ENCODE results near the gene PRR36. TPM values are rescaled to one million over a fixed set of nuclear protein-coding genes. Genes with fewer than 3 reads are reported as not detected.

The PRR36 gene
- total RNA-seq (2021; fragmentation: NEBNext Ultra II Directional; extraction: Animal tissue kit (Norgen Biotek cat#: 25700)) = under 1 TPM in 4 of 6 experiments, not detected in 2; 0.05 to 0.18 (median 0.09) TPM
- long read RNA-seq = 0 reads

DNA sequence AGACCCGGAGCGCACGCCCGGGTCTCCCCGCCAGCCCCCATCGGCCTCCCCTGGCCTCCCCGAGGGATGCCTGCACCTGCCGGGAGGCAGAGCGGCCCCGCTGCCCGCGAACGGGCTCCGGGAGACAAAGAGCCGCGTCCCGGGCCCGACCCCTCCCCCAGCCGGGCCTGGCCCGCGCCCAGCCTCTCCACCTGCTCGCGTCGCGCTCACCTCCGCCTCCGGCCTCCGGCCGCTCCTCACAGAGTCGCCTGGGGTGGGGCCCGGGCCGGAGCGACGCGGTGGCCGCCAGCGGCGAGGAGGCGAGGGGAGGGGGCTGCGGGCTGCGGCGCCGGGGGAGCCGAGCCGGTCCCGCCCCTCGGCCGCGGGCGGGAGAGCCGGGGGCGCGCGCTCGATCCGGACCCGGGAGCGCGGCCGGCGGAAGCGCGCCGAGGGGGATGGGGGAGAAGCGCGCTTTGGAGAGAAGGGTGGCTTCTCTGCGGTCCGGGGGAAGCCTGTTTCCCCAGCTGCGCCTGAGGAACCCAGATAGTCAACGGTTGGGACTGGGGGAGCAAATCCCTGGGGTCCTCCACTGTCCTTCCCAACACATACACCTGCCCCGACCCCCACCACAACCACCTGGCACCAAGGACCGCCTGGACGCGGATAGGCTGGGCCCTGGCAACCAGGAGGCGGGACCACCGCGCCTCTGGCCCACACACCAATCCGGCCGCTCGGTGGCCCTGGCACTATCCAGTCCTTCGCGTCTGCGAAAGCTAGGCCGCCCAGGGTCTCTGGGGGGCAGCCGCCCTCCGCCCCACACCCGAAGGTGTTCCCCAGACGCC, at the start of gene PRR36:
Gene PRR36, minus strand, starts transcription at position 315 of the 821 bp plus-strand sequence. CDS start 701 bp downstream, outside the sequence.
- no peak for TF ChIP-seq CTCF (IDR thresholded peaks at IDR 0.05)
- H3K4me3 Mint-ChIP-seq = no peak within 1 kb of the TSS
- H3K4me1 Mint-ChIP-seq (ENCODE audit: low read depth) = peaks cover 18% of the 10 kb centered on the region
- H3K9me3 Mint-ChIP-seq = no peaks in the 10 kb centered on the region
- no peaks in the 10 kb centered on the region for H3K36me3 Mint-ChIP-seq (ENCODE audit: low read depth)
- no peak within 1 kb of the TSS for H3K27ac Mint-ChIP-seq
- peaks cover 22% of the 10 kb centered on the region for H3K27me3 Mint-ChIP-seq (ENCODE audit: insufficient read depth)
- no peak for DNase-seq

GRCh38 chr19:7923295-7924191, 49.4 kb upstream of the PRR36 start:
- Mint-ChIP-seq H3K36me3 (ENCODE audit: low read depth) (peaks cover 4% of the 10 kb centered on the region), H3K4me3 (no peak overlapping the region), H3K9me3 (no peaks in the 10 kb centered on the region), H3K27ac (no peak overlapping the region; the same call in 1 of the 2 replicates), H3K27me3 (ENCODE audit: insufficient read depth) (peaks cover 2% of the 10 kb centered on the region), H3K4me1 (ENCODE audit: low read depth) (peaks cover 19% of the 10 kb centered on the region)
- TF ChIP-seq CTCF (IDR thresholded peaks at IDR 0.05) = no peak
- DNase-seq = no peak

- DNase-seq = no peak
- Mint-ChIP-seq H3K4me1 (ENCODE audit: low read depth) (peaks cover 12% of the 10 kb centered on the region), H3K27ac (no peak overlapping the region; the same call in 1 of the 2 replicates), H3K27me3 (ENCODE audit: insufficient read depth) (peaks cover 2% of the 10 kb centered on the region), H3K9me3 (no peaks in the 10 kb centered on the region), H3K36me3 (ENCODE audit: low read depth) (no peaks in the 10 kb centered on the region), H3K4me3 (no peak overlapping the region)
- no peak for TF ChIP-seq CTCF (IDR thresholded peaks at IDR 0.05)
These were observed 48.6 kb upstream of the PRR36 start for GRCh38 chr19:7922836-7923195.

GRCh38 chr19:7921967-7922835, 48.0 kb upstream of the PRR36 start:
- Mint-ChIP-seq H3K27ac (no peak overlapping the region), H3K27me3 (ENCODE audit: insufficient read depth) (peaks cover 2% of the 10 kb centered on the region), H3K36me3 (ENCODE audit: low read depth) (no peaks in the 10 kb centered on the region), H3K4me1 (ENCODE audit: low read depth) (peaks cover 12% of the 10 kb centered on the region), H3K9me3 (no peaks in the 10 kb centered on the region), H3K4me3 (no peak overlapping the region)
- TF ChIP-seq CTCF (IDR thresholded peaks at IDR 0.05) = peak; percentile 26; the same call in 1 of the 2 replicates
- DNase-seq = no peak

Data from HFFc6 (cell line).